HepG2 (cell line): ENCODE results near the gene SH3PXD2A. TPM values are rescaled to one million over a fixed set of nuclear protein-coding genes. Genes with fewer than 3 reads are reported as not detected.

Source experiments
- ATAC-seq: fragments of 200-7000 bp; cut with Tn5 transposase; 3 replicates; pipeline ENCODE4 v1.9.1; 2020; ENCODE audit warnings: mild to moderate bottlenecking, moderate library complexity
- BruUV-seq: library from RNA; stranded (reverse); fragments of 400-500 nt; replicated peaks from 2 replicates; lab custom pipeline; 2021; lab: Mats Ljungman, UMichigan
- CTCF ChIA-PET: fragments of 300-600 bp; formaldehyde crosslinking; extraction: SDS; loops from one replicate; lab custom pipeline; 2021; ENCODE audit warnings: low total read pairs, inconsistent platforms, low intra/inter-chr PET ratio; lab: Yijun Ruan, JAX
- POLR2A ChIA-PET: fragments of 350-600 bp; sonication (Branson Sonifier 250); formaldehyde crosslinking; loops from one replicate; lab custom pipeline; 2020; ENCODE audit warnings: antibody characterized with exemption, inconsistent platforms; lab: Yijun Ruan, JAX
- DNase-seq: peaks from one replicate; pipeline ENCODE4 v3.0.0-alpha.2; 2015; ENCODE audit warnings: low spot score
- FAIRE-seq: peaks from 3 replicates; lab custom pipeline; 2011; peaks lifted over from hg19 to GRCh38; lab: Jason Lieb, UNC
- H2AFZ ChIP-seq: one replicate; pipeline ENCODE4 v1.6.1; 2011; ENCODE audit warnings: low read length, inconsistent platforms
- H3K27ac ChIP-seq: fragments of 300-600 bp; 3 replicates; pipeline ENCODE4 v1.8.0; 2011; ENCODE audit warnings: mixed run types, mild to moderate bottlenecking, mixed read lengths, low read length, inconsistent platforms; ENCODE audit not compliant: insufficient read depth; ENCODE audit errors: extremely low read length
- H3K27me3 ChIP-seq, 2 experiments: fragments of 200-600 bp in 1 of 2; 2 replicates in 1 of 2; 3 replicates in 1 of 2; pipeline versions ENCODE4 v1.6.0 to v1.8.0; 2011; ENCODE audit warnings: low read length in 2 of 2, mild to moderate bottlenecking in 2 of 2, moderate library complexity in 2 of 2, inconsistent platforms in 1 of 2; ENCODE audit not compliant: insufficient read depth in 2 of 2, control insufficient read depth in 1 of 2
- H3K36me3 ChIP-seq, 2 experiments: fragments of 200-600 bp in 1 of 2; replicated peaks in 1 of 2; 2 replicates in 1 of 2; 3 replicates in 1 of 2; pipeline versions ENCODE4 v1.5.1 to v1.8.0; 2011; ENCODE audit warnings: low read length in 2 of 2, inconsistent platforms in 1 of 2; ENCODE audit not compliant: insufficient read depth in 2 of 2, control insufficient read depth in 1 of 2
- H3K4me1 ChIP-seq: 2 replicates; pipeline ENCODE4 v1.5.1; 2012; ENCODE audit warnings: low read length, inconsistent platforms; ENCODE audit not compliant: insufficient read depth
- H3K4me2 ChIP-seq: 2 replicates; pipeline ENCODE4 v1.6.0; 2011; ENCODE audit warnings: low read depth, low read length, inconsistent platforms
- H3K4me3 ChIP-seq, 3 experiments: fragments of 200-600 bp in 1 of 3; sonication (generic), shearing (Covaris generic) in 1 of 3; replicated peaks in 1 of 3; 2 replicates each; pipeline ENCODE4 v1.5.1; 2011 to 2016; ENCODE audit warnings: low read length in 3 of 3, inconsistent platforms in 2 of 3, low read depth in 2 of 3, mild to moderate bottlenecking in 2 of 3, control low read depth in 1 of 3, mixed read lengths in 1 of 3; ENCODE audit not compliant: insufficient read depth in 1 of 3
- H3K79me2 ChIP-seq: one replicate; pipeline ENCODE4 v1.6.1; 2011; ENCODE audit warnings: low read length, inconsistent platforms; ENCODE audit not compliant: insufficient read depth
- H3K9ac ChIP-seq: 2 replicates; pipeline ENCODE4 v1.6.0; 2011; ENCODE audit warnings: mild to moderate bottlenecking, low read depth, low read length, inconsistent platforms; ENCODE audit not compliant: insufficient read depth
- H3K9me3 ChIP-seq: 2 replicates; pipeline ENCODE4 v1.5.1; 2012; ENCODE audit warnings: mild to moderate bottlenecking, low read length
- H4K20me1 ChIP-seq: 2 replicates; pipeline ENCODE4 v1.6.0; 2011; ENCODE audit warnings: inconsistent platforms, mild to moderate bottlenecking, low read length, moderate library complexity; ENCODE audit not compliant: insufficient read depth
- ARID2 ChIP-seq: sonication (generic); formaldehyde crosslinking; IDR thresholded peaks from 2 replicates; pipeline ENCODE4 v1.8.1; 2022; ENCODE audit warnings: mild to moderate bottlenecking, missing genetic modification reagents, borderline replicate concordance
- CBX5 ChIP-seq: sonication (generic); formaldehyde crosslinking; IDR thresholded peaks from 2 replicates; pipeline ENCODE4 v1.4.0; 2020; ENCODE audit warnings: missing genetic modification reagents, borderline replicate concordance
- ETV5 ChIP-seq: IDR thresholded peaks from 2 replicates; pipeline ENCODE4 v1.6.1; 2018; ENCODE audit warnings: missing biosample characterization, missing genetic modification reagents, inconsistent platforms, borderline replicate concordance
- GPN1 ChIP-seq: sonication (generic); formaldehyde crosslinking; IDR thresholded peaks from 2 replicates; pipeline ENCODE4 v1.5.1; 2020; ENCODE audit warnings: missing genetic modification reagents, borderline replicate concordance
- HNRNPK ChIP-seq: fragments of 200-400 bp; formaldehyde crosslinking; IDR thresholded peaks from 2 replicates; pipeline ENCODE4 v1.6.1; 2018; ENCODE audit warnings: low read length, low read depth, moderate library complexity, mild to moderate bottlenecking; ENCODE audit not compliant: poor library complexity, severe bottlenecking
- ISX ChIP-seq: sonication (generic); formaldehyde crosslinking; conservative IDR thresholded peaks from 2 replicates; pipeline ENCODE4 v1.5.0; 2020; ENCODE audit warnings: missing genetic modification reagents
- KLF13 ChIP-seq: sonication (generic); formaldehyde crosslinking; IDR thresholded peaks from 2 replicates; pipeline ENCODE4 v1.4.0; 2020; ENCODE audit warnings: mild to moderate bottlenecking, missing genetic modification reagents
- MZF1 ChIP-seq: sonication (generic); formaldehyde crosslinking; IDR thresholded peaks from 2 replicates; pipeline ENCODE4 v1.8.1; 2023; ENCODE audit warnings: mild to moderate bottlenecking, missing genetic modification reagents, borderline replicate concordance
- NCOA1 ChIP-seq: sonication (generic); formaldehyde crosslinking; IDR thresholded peaks from 2 replicates; pipeline ENCODE4 v1.9.0; 2021; ENCODE audit warnings: missing genetic modification reagents
- NFRKB ChIP-seq: fragments of 450-650 bp; IDR thresholded peaks from 2 replicates; pipeline ENCODE4 v1.6.1; 2017
- ONECUT2 ChIP-seq: sonication (generic); formaldehyde crosslinking; IDR thresholded peaks from 2 replicates; pipeline ENCODE4 v1.4.0; 2020; ENCODE audit warnings: missing genetic modification reagents
- REPIN1 ChIP-seq: sonication (generic); formaldehyde crosslinking; IDR thresholded peaks from 2 replicates; pipeline ENCODE4 v1.8.0; 2022; ENCODE audit warnings: missing genetic modification reagents, low read depth, mild to moderate bottlenecking, borderline replicate concordance
- STAG1 ChIP-seq: sonication (generic); formaldehyde crosslinking; IDR thresholded peaks from 2 replicates; pipeline ENCODE4 v1.4.0; 2020; ENCODE audit warnings: missing genetic modification reagents
- TBX3 ChIP-seq: fragments of 450-650 bp; IDR thresholded peaks from 2 replicates; pipeline ENCODE4 v1.6.1; 2017; ENCODE audit warnings: antibody characterized with exemption, mild to moderate bottlenecking, inconsistent platforms, borderline replicate concordance
- ZC3H4 ChIP-seq: sonication (generic); formaldehyde crosslinking; IDR thresholded peaks from 2 replicates; pipeline ENCODE4 v1.4.0; 2020; ENCODE audit warnings: missing genetic modification reagents, borderline replicate concordance
- ZFX ChIP-seq: sonication (generic); formaldehyde crosslinking; IDR thresholded peaks from 2 replicates; pipeline ENCODE4 v1.4.0; 2020; ENCODE audit warnings: mild to moderate bottlenecking, low read depth, missing genetic modification reagents, moderate library complexity
- ZFYVE20 ChIP-seq: sonication (generic); formaldehyde crosslinking; IDR thresholded peaks from 2 replicates; pipeline ENCODE4 v1.8.0; 2023; ENCODE audit warnings: low read depth, mild to moderate bottlenecking, moderate library complexity, missing genetic modification reagents, borderline replicate concordance
- ZKSCAN1 ChIP-seq: fragments of 150-350 bp; IDR thresholded peaks from 2 replicates; pipeline ENCODE4 v1.6.1; 2014; ENCODE audit warnings: low read length
- ZNF570 ChIP-seq: sonication (generic); formaldehyde crosslinking; IDR thresholded peaks from 2 replicates; pipeline ENCODE4 v1.4.0; 2020; ENCODE audit warnings: mild to moderate bottlenecking, missing genetic modification reagents, borderline replicate concordance
- ZNF615 ChIP-seq: sonication (generic); formaldehyde crosslinking; IDR thresholded peaks from 2 replicates; pipeline ENCODE4 v1.5.0; 2020; ENCODE audit warnings: mild to moderate bottlenecking, missing genetic modification reagents, borderline replicate concordance
- ZNF878 ChIP-seq: sonication (generic); formaldehyde crosslinking; IDR thresholded peaks from 2 replicates; pipeline ENCODE4 v1.8.1; 2023; ENCODE audit warnings: mild to moderate bottlenecking, missing genetic modification reagents, moderate library complexity
- WGBS: methylation state at CpG from one replicate; pipeline ENCODE4 v1.1.6; 2017; ENCODE audit warnings: low lambda C conversion rate; 5-methylcytosine and 5-hydroxymethylcytosine counted together
- in situ Hi-C: cut with HindIII; loops from 2 replicates; pipeline ENCODE4 v1.10.0; 2017; ENCODE audit warnings: low pct_unique_long_range_greater_than_20kb; ENCODE audit not compliant: extremely low pct_ligation_motif_present
- intact Hi-C: fragments of 100-400 bp; cut with micrococcal nuclease; formaldehyde crosslinking; loops from one replicate; pipeline ENCODE4 v1.10.0; 2022; ENCODE audit not compliant: unreplicated experiment
- polyA plus RNA-seq, 8 experiments: library from polyadenylated mRNA; depleted of rRNA in 3 of 8; stranded (reverse) in 7 of 8; unstranded in 1 of 8; fragments of >200 nt; fragmentation: Illumina TruSeq in 4 of 8; extraction: Trizol in 4 of 8; gene quantifications; 2 replicates each; pipeline versions ENCODE4 v1.2.1 to v1.2.3, GENCODE V29; 2011 to 2016; ENCODE audit warnings: low read depth in 4 of 8, missing spikeins in 1 of 8, mixed read lengths in 1 of 8; ENCODE audit not compliant: insufficient read depth in 1 of 8
- total RNA-seq, 5 experiments: library from RNA; depleted of rRNA; stranded (reverse); fragments of >200 nt; fragmentation: Illumina TruSeq; extraction: Trizol; gene quantifications; 2 replicates each; pipeline ENCODE4 v1.2.3, GENCODE V29; 2016; ENCODE audit warnings: low read depth in 1 of 5
- TF ChIP-seq, protein P1 (sequence below): sonication (generic); formaldehyde crosslinking; conservative IDR thresholded peaks from 2 replicates; pipeline ENCODE4 v1.4.0; 2020; ENCODE audit warnings: mild to moderate bottlenecking, missing genetic modification reagents, moderate library complexity

SH3PXD2A gene
- total and polyA plus RNA-seq, 2 of the 13 experiments (the other 11 are each of a cell fraction or from before 2014, with no cell fraction given) = 11.1 to 11.3 TPM

DNA sequence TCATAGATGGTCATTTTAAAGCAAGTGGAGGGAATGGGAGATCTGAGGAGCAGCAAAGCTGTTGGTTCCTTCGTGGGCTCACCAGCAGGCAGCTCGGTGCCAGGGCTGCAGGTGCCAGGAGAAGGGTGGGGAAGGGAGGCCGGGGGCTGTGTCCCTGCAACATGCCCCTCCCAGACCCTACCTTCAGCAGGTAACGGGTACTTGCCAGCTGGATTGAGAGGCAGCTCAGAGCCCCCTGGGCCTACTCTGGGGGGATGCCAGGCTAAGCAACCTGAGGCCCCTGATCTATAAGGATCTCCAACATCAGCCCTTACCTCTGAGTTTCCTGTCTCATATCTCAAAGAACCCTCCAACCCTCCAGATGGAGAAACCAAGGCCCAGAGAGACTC, 188.6 kb downstream of the SH3PXD2A start (continued):
- TF ChIP-seq, protein P1, sequence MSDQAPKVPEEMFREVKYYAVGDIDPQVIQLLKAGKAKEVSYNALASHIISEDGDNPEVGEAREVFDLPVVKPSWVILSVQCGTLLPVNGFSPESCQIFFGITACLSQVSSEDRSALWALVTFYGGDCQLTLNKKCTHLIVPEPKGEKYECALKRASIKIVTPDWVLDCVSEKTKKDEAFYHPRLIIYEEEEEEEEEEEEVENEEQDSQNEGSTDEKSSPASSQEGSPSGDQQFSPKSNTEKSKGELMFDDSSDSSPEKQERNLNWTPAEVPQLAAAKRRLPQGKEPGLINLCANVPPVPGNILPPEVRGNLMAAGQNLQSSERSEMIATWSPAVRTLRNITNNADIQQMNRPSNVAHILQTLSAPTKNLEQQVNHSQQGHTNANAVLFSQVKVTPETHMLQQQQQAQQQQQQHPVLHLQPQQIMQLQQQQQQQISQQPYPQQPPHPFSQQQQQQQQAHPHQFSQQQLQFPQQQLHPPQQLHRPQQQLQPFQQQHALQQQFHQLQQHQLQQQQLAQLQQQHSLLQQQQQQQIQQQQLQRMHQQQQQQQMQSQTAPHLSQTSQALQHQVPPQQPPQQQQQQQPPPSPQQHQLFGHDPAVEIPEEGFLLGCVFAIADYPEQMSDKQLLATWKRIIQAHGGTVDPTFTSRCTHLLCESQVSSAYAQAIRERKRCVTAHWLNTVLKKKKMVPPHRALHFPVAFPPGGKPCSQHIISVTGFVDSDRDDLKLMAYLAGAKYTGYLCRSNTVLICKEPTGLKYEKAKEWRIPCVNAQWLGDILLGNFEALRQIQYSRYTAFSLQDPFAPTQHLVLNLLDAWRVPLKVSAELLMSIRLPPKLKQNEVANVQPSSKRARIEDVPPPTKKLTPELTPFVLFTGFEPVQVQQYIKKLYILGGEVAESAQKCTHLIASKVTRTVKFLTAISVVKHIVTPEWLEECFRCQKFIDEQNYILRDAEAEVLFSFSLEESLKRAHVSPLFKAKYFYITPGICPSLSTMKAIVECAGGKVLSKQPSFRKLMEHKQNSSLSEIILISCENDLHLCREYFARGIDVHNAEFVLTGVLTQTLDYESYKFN (CRISPR knock-in tag) = no peak
- no peak for TF ChIP-seq ZNF615
- TF ChIP-seq ZC3H4 (CRISPR knock-in tag) = no peak
- TF ChIP-seq ETV5 (CRISPR knock-in tag) = no peak
- no peak for TF ChIP-seq CBX5
- no peak for TF ChIP-seq HNRNPK
- TF ChIP-seq NFRKB = no peak
- no peak for TF ChIP-seq TBX3

DNA sequence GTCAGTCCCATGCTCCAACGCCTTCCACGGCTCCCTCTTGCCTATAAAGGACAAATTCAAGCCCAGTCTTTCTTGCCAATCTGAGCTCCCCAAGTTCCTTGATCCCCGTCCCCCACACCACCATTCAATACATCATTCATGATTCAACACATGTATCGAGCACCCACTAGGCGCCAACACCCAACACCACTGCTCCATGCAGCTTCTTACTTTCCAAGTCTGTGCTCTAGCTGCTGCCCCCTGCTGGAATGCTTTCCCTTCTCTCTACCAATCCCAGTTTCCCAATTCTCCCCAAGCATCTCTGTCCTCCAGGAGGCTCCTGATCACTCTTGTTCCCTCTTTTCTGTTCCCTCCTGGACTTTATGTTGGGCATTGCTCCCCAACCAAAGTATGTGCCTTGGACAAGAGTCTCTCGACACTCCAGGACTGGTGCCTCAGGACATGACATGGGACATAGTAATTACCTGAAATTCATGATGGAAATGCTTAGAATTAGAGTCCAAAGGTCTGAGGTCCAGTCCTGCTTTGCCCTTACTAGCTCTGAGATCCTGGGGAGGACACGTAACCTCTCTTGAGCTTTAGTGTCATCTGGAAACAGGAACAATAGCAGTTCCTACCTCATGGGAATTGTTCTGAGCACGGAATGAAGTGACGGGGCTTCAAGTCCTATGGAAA, 189.2 kb downstream of the SH3PXD2A start:
- ATAC-seq (no peak), FAIRE-seq (peak; percentile 4), DNase-seq (no peak)
- ChIA-PET CTCF (interaction anchor here (1.2 to 3.0 kb wide), 2 partner anchors 60 to 68 kb away, joined by 5 to 10 read pairs; no protein-coding TSS in a partner anchor), POLR2A (no interaction called here)
- peaks cover 4 to 39% of the 10 kb centered on the region in 2 experiments; a peak in 4 of 5 replicates for H3K36me3 ChIP-seq
- peaks cover 24% of the 10 kb centered on the region for H3K4me1 ChIP-seq
- no peaks in the 10 kb centered on the region for H3K27me3 ChIP-seq
- no peak overlapping the region for H3K27ac ChIP-seq
- no peak overlapping the region for H3K4me3 ChIP-seq
- intact Hi-C loops = no loop called here
- WGBS = 99% methylated on average over 9 of the region's 9 CpGs
- H2AFZ ChIP-seq = no peak overlapping the region
- peaks cover 7% of the 10 kb centered on the region for H3K79me2 ChIP-seq
- no TSS peak for BruUV-seq
- in situ Hi-C loops = loop anchor here (5.0 kb wide), 1 partner anchor 69 kb away; no protein-coding TSS in a partner anchor
- no peak overlapping the region for H3K9ac ChIP-seq
- no peaks in the 10 kb centered on the region for H3K9me3 ChIP-seq
- H4K20me1 ChIP-seq = no peaks in the 10 kb centered on the region
- H3K4me2 ChIP-seq = no peak overlapping the region
- TF ChIP-seq NCOA1 (CRISPR knock-in tag) (no peak), ONECUT2 (CRISPR knock-in tag) (no peak), ZNF570 (CRISPR knock-in tag) (no peak), ZKSCAN1 (peak; percentile 52; the same call in 1 of the 2 replicates), ZFX (no peak), REPIN1 (CRISPR knock-in tag) (no peak), ZFYVE20 (CRISPR knock-in tag) (no peak), ARID2 (CRISPR knock-in tag) (no peak), KLF13 (CRISPR knock-in tag) (no peak), GPN1 (CRISPR knock-in tag) (no peak), STAG1 (CRISPR knock-in tag) (peak; percentile 43), ZNF878 (no peak), ISX (CRISPR knock-in tag) (no peak), MZF1 (CRISPR knock-in tag) (no peak)
